GM10266 (cell line): ENCODE measurements around the gene NAA30.

Source experiments
- DNase-seq: peaks from one replicate; pipeline ENCODE4 v3.0.0; 2012; ENCODE audit errors: extremely low spot score
- CTCF ChIP-seq: IDR thresholded peaks from 2 replicates; pipeline ENCODE4 v1.5.1; 2012; ENCODE audit warnings: mild to moderate bottlenecking, low read depth; ENCODE audit not compliant: control insufficient read depth, insufficient read depth; ENCODE audit errors: missing control alignments

NAA30 gene

GRCh38 chr14:57383125-57383745, 7.2 kb upstream of the NAA30 start:
- no peak for TF ChIP-seq CTCF
- DNase-seq: no peak

- DNase-seq: no peak
- no peak for TF ChIP-seq CTCF
These were observed 2.3 kb upstream of the NAA30 start for GRCh38 chr14:57388067-57388466.

- DNase-seq: peak; percentile 27
- TF ChIP-seq CTCF: no peak
These were observed 745 bp upstream of the NAA30 start for GRCh38 chr14:57389646-57390036.

GRCh38 chr14:57390806-57391516, 575 bp downstream of the NAA30 start:
- peak; percentile 54 for DNase-seq
- TF ChIP-seq CTCF: no peak

GRCh38 chr14:57391517-57392195, 1.3 kb downstream of the NAA30 start:
- DNase-seq: no peak
- TF ChIP-seq CTCF: no peak

- no peak for TF ChIP-seq CTCF
- no peak for DNase-seq
These were observed 2.4 kb downstream of the NAA30 start for GRCh38 chr14:57392830-57393229.
